Measurements from ENCODE around the gene MACROD1. TPM values are rescaled to one million over a fixed set of nuclear protein-coding genes. Genes with fewer than 3 reads are reported as not detected.

MACROD1 gene
- polyA plus RNA-seq, 4 donors, result 13.1 to 137 (median 17.8) TPM

GRCh38 chr11:64080390-64080789 is 85.5 kb downstream of the MACROD1 start:
- FAIRE-seq (no peak), DNase-seq (no peak)
- WGBS, 3 donors, result 85 to 90% (median 89%) methylated on average over 10 of the region's 10 CpGs
- H3K4me1 ChIP-seq (ENCODE audit: control insufficient read depth in 3 of 3, insufficient read depth in 2 of 3, low read depth in 1 of 3, low read length in 2 of 3), result peaks cover 0 to 4% (median 0%) of the 10 kb centered on the region in 3 donors
- H3K9me3 ChIP-seq (ENCODE audit: control insufficient read depth in 2 of 2, insufficient read depth in 1 of 2, low read depth in 1 of 2, low read length in 1 of 2), result no peaks in the 10 kb centered on the region
- peaks cover 0 to 7% (median 0%) of the 10 kb centered on the region in 3 donors for H3K36me3 ChIP-seq (ENCODE audit: control insufficient read depth in 3 of 3, insufficient read depth in 2 of 3, low read depth in 1 of 3, low read length in 3 of 3)
- no peaks in the 10 kb centered on the region for H3K27me3 ChIP-seq (ENCODE audit: control insufficient read depth in 3 of 3, insufficient read depth in 3 of 3, low read length in 3 of 3)
- no peak overlapping the region for H3K4me3 ChIP-seq (ENCODE audit: low read depth in 1 of 3, low read length in 3 of 3)
- H3K27ac ChIP-seq (ENCODE audit: low read depth in 1 of 3, low read length in 2 of 3), result no peak overlapping the region

DNA sequence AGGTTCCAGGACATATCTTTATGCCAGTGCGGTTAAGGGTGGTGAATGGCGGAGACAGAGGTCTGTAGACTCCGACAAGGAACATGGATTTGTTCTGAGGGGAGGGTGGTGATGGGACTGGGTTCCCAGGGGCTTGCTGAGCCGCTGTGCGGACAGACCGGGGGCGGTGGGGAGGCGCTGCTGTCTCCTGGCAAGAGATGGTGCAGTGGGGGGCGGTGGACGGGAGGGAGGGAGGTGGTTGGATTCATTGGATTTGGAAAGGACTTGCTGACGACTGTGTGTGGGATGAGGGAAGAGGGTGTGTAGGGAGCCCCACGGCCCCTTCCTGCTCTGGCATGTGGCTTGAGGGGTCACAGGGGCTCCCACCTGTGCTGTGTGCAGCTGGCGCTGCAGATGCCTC is 87.0 kb downstream of the MACROD1 start:
- no peak overlapping the region for H3K27ac ChIP-seq (ENCODE audit: low read depth in 1 of 3, low read length in 2 of 3)
- no peaks in the 10 kb centered on the region for H3K9me3 ChIP-seq (ENCODE audit: control insufficient read depth in 2 of 2, insufficient read depth in 1 of 2, low read depth in 1 of 2, low read length in 1 of 2)
- 78 to 86% (median 84%) methylated on average over 10 to 13 of the region's 13 CpGs for WGBS, 3 donors
- no peaks in the 10 kb centered on the region for H3K27me3 ChIP-seq (ENCODE audit: control insufficient read depth in 3 of 3, insufficient read depth in 3 of 3, low read length in 3 of 3)
- no peaks in the 10 kb centered on the region for H3K4me1 ChIP-seq (ENCODE audit: control insufficient read depth in 3 of 3, insufficient read depth in 2 of 3, low read depth in 1 of 3, low read length in 2 of 3)
- DNase-seq, result no peak
- H3K36me3 ChIP-seq (ENCODE audit: control insufficient read depth in 3 of 3, insufficient read depth in 2 of 3, low read depth in 1 of 3, low read length in 3 of 3), result peaks cover 0 to 4% (median 0%) of the 10 kb centered on the region in 3 donors
- FAIRE-seq, result no peak
- H3K4me3 ChIP-seq (ENCODE audit: low read depth in 1 of 3, low read length in 3 of 3), result no peak overlapping the region

DNA sequence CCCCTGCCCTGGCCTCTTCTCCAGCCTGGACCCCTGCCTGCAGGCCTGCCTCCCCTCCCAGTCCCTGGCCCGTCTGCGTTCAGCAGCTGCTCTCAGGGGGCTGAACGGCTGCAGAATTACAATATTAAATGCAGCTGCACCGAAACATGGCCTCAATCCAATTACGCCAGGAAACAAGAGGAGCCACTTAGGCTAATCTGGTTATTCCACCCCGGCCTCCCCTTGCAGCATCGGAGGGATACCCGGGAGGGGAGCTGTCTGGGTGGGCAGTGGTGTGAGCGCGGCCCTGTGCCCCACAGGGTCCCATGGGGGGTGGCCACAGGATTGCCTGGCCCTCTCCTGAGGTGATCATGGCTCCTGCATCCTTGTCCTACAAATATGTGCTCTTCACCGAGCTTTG is 87.6 kb downstream of the MACROD1 start:
- WGBS, 3 donors, result 76 to 92% (median 76%) methylated on average over 11 of the region's 11 CpGs
- no peak overlapping the region for H3K27ac ChIP-seq (ENCODE audit: low read depth in 1 of 3, low read length in 2 of 3)
- H3K4me1 ChIP-seq (ENCODE audit: control insufficient read depth in 3 of 3, insufficient read depth in 2 of 3, low read depth in 1 of 3, low read length in 2 of 3), result no peaks in the 10 kb centered on the region
- H3K9me3 ChIP-seq (ENCODE audit: control insufficient read depth in 2 of 2, insufficient read depth in 1 of 2, low read depth in 1 of 2, low read length in 1 of 2), result no peaks in the 10 kb centered on the region
- FAIRE-seq (no peak), DNase-seq (no peak)
- H3K27me3 ChIP-seq (ENCODE audit: control insufficient read depth in 3 of 3, insufficient read depth in 3 of 3, low read length in 3 of 3), result no peaks in the 10 kb centered on the region
- H3K36me3 ChIP-seq (ENCODE audit: control insufficient read depth in 3 of 3, insufficient read depth in 2 of 3, low read depth in 1 of 3, low read length in 3 of 3), result peaks cover 0 to 4% (median 0%) of the 10 kb centered on the region in 3 donors
- no peak overlapping the region for H3K4me3 ChIP-seq (ENCODE audit: low read depth in 1 of 3, low read length in 3 of 3)

DNA sequence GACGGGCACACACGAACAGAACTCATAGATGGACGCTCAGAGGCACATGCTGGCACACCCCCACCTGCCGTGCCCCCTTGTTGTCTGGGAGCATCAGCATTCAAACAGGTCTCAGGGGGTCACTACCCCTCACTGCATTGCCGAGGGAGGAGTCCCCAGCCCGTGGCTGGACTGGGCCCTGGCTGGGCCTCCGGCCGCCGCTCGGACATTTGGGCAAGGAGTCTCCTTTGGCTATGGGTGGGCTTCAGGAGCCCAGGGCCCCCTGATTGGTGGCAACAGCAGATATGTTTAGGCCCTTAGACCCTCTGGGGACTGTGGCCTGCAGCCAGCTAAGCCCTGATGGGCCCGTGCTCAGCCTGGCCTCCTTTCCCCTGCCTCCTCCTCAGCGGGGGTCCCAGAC is 88.3 kb downstream of the MACROD1 start:
- 87 to 94% (median 93%) methylated on average over 10 to 12 of the region's 12 CpGs for WGBS, 3 donors
- H3K4me1 ChIP-seq (ENCODE audit: control insufficient read depth in 3 of 3, insufficient read depth in 2 of 3, low read depth in 1 of 3, low read length in 2 of 3), result no peaks in the 10 kb centered on the region
- H3K4me3 ChIP-seq (ENCODE audit: low read depth in 1 of 3, low read length in 3 of 3), result no peak overlapping the region
- no peaks in the 10 kb centered on the region for H3K27me3 ChIP-seq (ENCODE audit: control insufficient read depth in 3 of 3, insufficient read depth in 3 of 3, low read length in 3 of 3)
- no peaks in the 10 kb centered on the region for H3K9me3 ChIP-seq (ENCODE audit: control insufficient read depth in 2 of 2, insufficient read depth in 1 of 2, low read depth in 1 of 2, low read length in 1 of 2)
- H3K27ac ChIP-seq (ENCODE audit: low read depth in 1 of 3, low read length in 2 of 3), result no peak overlapping the region
- no peak for FAIRE-seq
- no peak for DNase-seq
- peaks cover 0 to 4% (median 0%) of the 10 kb centered on the region in 3 donors for H3K36me3 ChIP-seq (ENCODE audit: control insufficient read depth in 3 of 3, insufficient read depth in 2 of 3, low read depth in 1 of 3, low read length in 3 of 3)

DNA sequence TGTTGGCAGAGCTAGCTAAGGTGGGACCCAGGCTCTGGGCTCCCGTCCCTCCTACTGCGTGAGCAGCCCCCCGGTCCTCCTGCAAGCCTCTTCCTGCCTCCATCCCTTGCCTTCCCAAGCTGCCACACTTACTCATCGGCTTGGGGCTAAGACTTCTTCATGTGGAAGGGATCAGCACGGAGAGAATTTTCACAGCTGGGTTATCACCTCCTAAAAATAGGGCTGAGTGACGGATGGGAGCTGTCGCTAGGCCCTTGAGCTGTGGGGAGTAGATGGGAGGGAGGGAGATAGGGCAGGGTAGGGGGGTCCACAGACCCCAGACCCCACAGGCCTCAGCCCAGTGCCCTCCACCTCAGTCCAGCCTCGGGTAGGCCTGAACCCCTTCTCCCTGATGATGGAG is 89.2 kb downstream of the MACROD1 start:
- Histone ChIP-seq H3K4me3 (ENCODE audit: low read depth in 1 of 3, low read length in 3 of 3) (no peak overlapping the region), H3K27me3 (ENCODE audit: control insufficient read depth in 3 of 3, insufficient read depth in 3 of 3, low read length in 3 of 3) (no peaks in the 10 kb centered on the region), H3K27ac (ENCODE audit: low read depth in 1 of 3, low read length in 2 of 3) (no peak overlapping the region), H3K4me1 (ENCODE audit: control insufficient read depth in 3 of 3, insufficient read depth in 2 of 3, low read depth in 1 of 3, low read length in 2 of 3) (no peaks in the 10 kb centered on the region), H3K9me3 (ENCODE audit: control insufficient read depth in 2 of 2, insufficient read depth in 1 of 2, low read depth in 1 of 2, low read length in 1 of 2) (no peaks in the 10 kb centered on the region), H3K36me3 (ENCODE audit: control insufficient read depth in 3 of 3, insufficient read depth in 2 of 3, low read depth in 1 of 3, low read length in 3 of 3) (peaks cover 0 to 4% (median 0%) of the 10 kb centered on the region in 3 donors)
- FAIRE-seq, result no peak
- no peak for DNase-seq
- 82 to 92% (median 83%) methylated on average over 8 of the region's 8 CpGs for WGBS, 3 donors

DNA sequence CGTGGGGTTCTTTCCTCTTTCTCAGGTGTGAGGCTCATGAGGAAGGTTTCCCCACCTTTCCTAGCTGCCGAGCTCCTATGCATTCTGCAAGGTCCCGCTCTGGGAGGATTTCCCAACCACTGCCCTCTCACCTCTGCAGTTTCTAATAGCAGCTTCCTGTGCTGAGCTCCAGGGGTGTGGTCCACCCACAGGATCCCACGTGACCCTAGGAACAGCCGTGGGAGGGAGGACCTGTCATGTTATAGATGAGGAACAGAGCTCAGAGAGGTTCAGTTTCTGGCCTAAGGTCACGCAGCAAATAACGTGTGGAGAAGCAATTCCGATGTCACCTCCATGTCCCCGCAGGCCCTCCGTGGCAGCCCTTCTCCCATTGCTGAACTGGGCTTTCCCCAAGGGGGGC is 91.7 kb downstream of the MACROD1 start:
- Histone ChIP-seq H3K4me1 (ENCODE audit: control insufficient read depth in 3 of 3, insufficient read depth in 2 of 3, low read depth in 1 of 3, low read length in 2 of 3) (peaks cover 0 to 17% (median 0%) of the 10 kb centered on the region in 3 donors), H3K4me3 (ENCODE audit: low read depth in 1 of 3, low read length in 3 of 3) (no peak overlapping the region), H3K9me3 (ENCODE audit: control insufficient read depth in 2 of 2, insufficient read depth in 1 of 2, low read depth in 1 of 2, low read length in 1 of 2) (no peaks in the 10 kb centered on the region), H3K27ac (ENCODE audit: low read depth in 1 of 3, low read length in 2 of 3) (no peak overlapping the region), H3K36me3 (ENCODE audit: control insufficient read depth in 3 of 3, insufficient read depth in 2 of 3, low read depth in 1 of 3, low read length in 3 of 3) (peaks cover 0 to 6% (median 0%) of the 10 kb centered on the region in 3 donors), H3K27me3 (ENCODE audit: control insufficient read depth in 3 of 3, insufficient read depth in 3 of 3, low read length in 3 of 3) (peaks cover 0 to 2% (median 0%) of the 10 kb centered on the region in 3 donors)
- WGBS, 3 donors, result 75 to 79% (median 76%) methylated on average over 10 of the region's 10 CpGs
- no peak for DNase-seq
- no peak for FAIRE-seq

DNA sequence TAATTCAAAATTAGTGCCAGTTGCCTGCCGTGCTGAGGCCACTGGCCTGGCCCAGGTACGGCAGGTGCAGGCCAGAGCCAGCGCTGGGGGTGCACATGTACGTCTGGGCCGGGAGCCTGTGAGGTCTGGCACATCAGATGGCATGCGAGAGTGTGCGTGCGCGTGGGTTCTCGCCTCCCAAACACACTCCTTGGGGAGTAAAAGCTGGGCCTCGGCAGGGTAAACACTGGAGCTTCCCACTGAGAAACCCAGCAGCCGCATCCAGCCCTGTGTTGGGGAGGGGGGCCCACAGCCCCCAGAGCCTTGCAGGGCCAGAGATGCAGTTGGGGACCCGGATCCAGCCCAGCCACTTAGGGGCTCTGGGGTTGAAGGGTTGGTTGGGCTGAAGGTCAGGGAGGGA is 92.4 kb downstream of the MACROD1 start:
- H3K4me3 ChIP-seq (ENCODE audit: low read depth in 1 of 3, low read length in 3 of 3), result no peak overlapping the region
- H3K36me3 ChIP-seq (ENCODE audit: control insufficient read depth in 3 of 3, insufficient read depth in 2 of 3, low read depth in 1 of 3, low read length in 3 of 3), result peaks cover 0 to 6% (median 0%) of the 10 kb centered on the region in 3 donors
- FAIRE-seq (no peak), DNase-seq (no peak)
- peaks cover 0 to 2% (median 0%) of the 10 kb centered on the region in 3 donors for H3K27me3 ChIP-seq (ENCODE audit: control insufficient read depth in 3 of 3, insufficient read depth in 3 of 3, low read length in 3 of 3)
- WGBS, 3 donors, result 78 to 85% (median 82%) methylated on average over 13 of the region's 13 CpGs
- H3K9me3 ChIP-seq (ENCODE audit: control insufficient read depth in 2 of 2, insufficient read depth in 1 of 2, low read depth in 1 of 2, low read length in 1 of 2), result no peaks in the 10 kb centered on the region
- H3K27ac ChIP-seq (ENCODE audit: low read depth in 1 of 3, low read length in 2 of 3), result no peak overlapping the region
- H3K4me1 ChIP-seq (ENCODE audit: control insufficient read depth in 3 of 3, insufficient read depth in 2 of 3, low read depth in 1 of 3, low read length in 2 of 3), result peaks cover 0 to 18% (median 0%) of the 10 kb centered on the region in 3 donors

DNA sequence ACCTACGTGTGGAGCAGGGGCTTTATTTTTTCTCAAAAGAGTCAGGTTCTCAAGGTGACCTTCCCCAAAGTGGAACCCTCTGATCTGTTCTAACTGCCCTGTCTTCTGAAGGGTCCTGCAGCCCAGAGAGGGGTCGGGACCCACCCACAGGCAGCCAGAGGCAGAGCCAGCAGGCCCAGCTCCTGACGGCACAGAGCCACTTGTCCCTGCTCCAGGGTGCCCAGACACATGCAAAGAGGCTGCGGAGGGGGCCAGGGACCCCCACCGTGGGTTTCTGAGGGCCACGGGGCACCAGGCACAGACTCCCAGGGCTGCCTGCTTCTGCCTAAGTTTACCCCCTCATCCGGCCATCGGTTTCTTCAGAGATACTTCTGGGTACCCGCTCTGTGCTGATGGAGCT is 93.0 kb downstream of the MACROD1 start:
- Histone ChIP-seq H3K27me3 (ENCODE audit: control insufficient read depth in 3 of 3, insufficient read depth in 3 of 3, low read length in 3 of 3) (peaks cover 0 to 2% (median 0%) of the 10 kb centered on the region in 3 donors), H3K36me3 (ENCODE audit: control insufficient read depth in 3 of 3, insufficient read depth in 2 of 3, low read depth in 1 of 3, low read length in 3 of 3) (peaks cover 0 to 6% (median 0%) of the 10 kb centered on the region in 3 donors), H3K4me1 (ENCODE audit: control insufficient read depth in 3 of 3, insufficient read depth in 2 of 3, low read depth in 1 of 3, low read length in 2 of 3) (peaks cover 0 to 18% (median 0%) of the 10 kb centered on the region in 3 donors), H3K27ac (ENCODE audit: low read depth in 1 of 3, low read length in 2 of 3) (no peak overlapping the region), H3K9me3 (ENCODE audit: control insufficient read depth in 2 of 2, insufficient read depth in 1 of 2, low read depth in 1 of 2, low read length in 1 of 2) (no peaks in the 10 kb centered on the region), H3K4me3 (ENCODE audit: low read depth in 1 of 3, low read length in 3 of 3) (no peak overlapping the region)
- no peak for FAIRE-seq
- DNase-seq, result no peak
- WGBS, 3 donors, result 89 to 95% (median 90%) methylated on average over 9 of the region's 9 CpGs

DNA sequence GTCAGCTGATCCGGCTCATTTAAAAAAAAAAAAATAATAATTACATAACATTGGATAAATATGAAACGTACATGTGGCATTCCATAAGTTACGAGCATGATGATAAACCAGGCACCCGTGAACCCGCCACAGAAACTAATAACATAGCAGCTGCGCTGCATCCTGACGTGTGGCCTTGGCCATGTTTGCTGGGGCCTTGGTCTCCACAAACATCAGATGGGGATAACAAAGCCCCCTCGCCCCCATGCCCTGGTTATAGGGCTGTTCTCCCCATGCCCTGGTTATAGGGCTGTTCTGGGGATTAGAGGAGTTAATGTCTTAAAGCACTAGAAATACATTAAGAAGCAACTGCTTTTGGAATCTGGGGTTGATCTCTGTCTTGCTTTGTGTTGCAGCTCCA is 93.5 kb downstream of the MACROD1 start:
- FAIRE-seq, result no peak
- DNase-seq, result no peak
- peaks cover 0 to 4% (median 0%) of the 10 kb centered on the region in 3 donors for H3K36me3 ChIP-seq (ENCODE audit: control insufficient read depth in 3 of 3, insufficient read depth in 2 of 3, low read depth in 1 of 3, low read length in 3 of 3)
- no peak overlapping the region for H3K27ac ChIP-seq (ENCODE audit: low read depth in 1 of 3, low read length in 2 of 3)
- peaks cover 0 to 2% (median 0%) of the 10 kb centered on the region in 3 donors for H3K27me3 ChIP-seq (ENCODE audit: control insufficient read depth in 3 of 3, insufficient read depth in 3 of 3, low read length in 3 of 3)
- H3K9me3 ChIP-seq (ENCODE audit: control insufficient read depth in 2 of 2, insufficient read depth in 1 of 2, low read depth in 1 of 2, low read length in 1 of 2), result no peaks in the 10 kb centered on the region
- peaks cover 0 to 18% (median 0%) of the 10 kb centered on the region in 3 donors for H3K4me1 ChIP-seq (ENCODE audit: control insufficient read depth in 3 of 3, insufficient read depth in 2 of 3, low read depth in 1 of 3, low read length in 2 of 3)
- no peak overlapping the region for H3K4me3 ChIP-seq (ENCODE audit: low read depth in 1 of 3, low read length in 3 of 3)
- 82 to 90% (median 86%) methylated on average over 8 of the region's 8 CpGs for WGBS, 3 donors
